ENCODE measurements around the gene MAP2K1.

- TF ChIP-seq CTCF (IDR thresholded peaks at IDR 0.05; ENCODE audit: insufficient read depth, low read length) (no peak), GABPA (IDR thresholded peaks at IDR 0.05; ENCODE audit: low read depth) (no peak), REST (IDR thresholded peaks at IDR 0.05; ENCODE audit: insufficient replicate concordance, low read depth) (no peak), POLR2AphosphoS5 (IDR thresholded peaks at IDR 0.05; ENCODE audit: low read depth) (no peak), SPI1 (IDR thresholded peaks at IDR 0.05; ENCODE audit: borderline replicate concordance, low read depth) (no peak)
Observed at GRCh38 chr15:66505818-66506217, 119.1 kb downstream of the MAP2K1 start.

All from HL-60 (cell line).